ENCODE data around the gene TBCD.
"Not testable (repeated sequence)": the region's sequence is repeated elsewhere in the genome, so short reads cannot be mapped to it uniquely, and the experiment has no call there.

TBCD gene

DNA sequence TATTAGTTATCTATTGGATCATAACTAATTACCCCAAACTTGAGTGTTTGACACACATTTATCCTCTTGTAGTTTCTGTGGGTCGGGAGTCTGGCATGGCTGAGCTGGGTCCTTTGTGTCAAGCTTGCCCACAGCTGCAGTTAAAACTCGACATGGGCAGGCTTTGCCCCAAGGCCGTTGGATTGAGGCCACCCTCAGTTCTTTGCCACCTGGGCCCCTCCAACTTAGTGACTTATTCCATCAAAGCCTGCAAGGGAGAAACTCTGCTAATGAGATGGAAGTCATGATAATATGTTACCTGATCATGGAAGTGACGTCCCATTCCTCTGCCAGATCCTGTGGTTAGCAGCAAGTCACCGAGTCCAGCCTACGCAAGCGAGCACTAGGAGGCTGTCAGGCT lies 17.2 kb downstream of the TBCD start:
- H3K4me1 ChIP-seq (ENCODE audit: control insufficient read depth, insufficient read depth, low read length) = no peaks in the 10 kb centered on the region
- peaks cover 25% of the 10 kb centered on the region for H3K36me3 ChIP-seq (ENCODE audit: control insufficient read depth, insufficient read depth, low read length)
- no peak for DNase-seq (ENCODE audit: low read depth, low spot score)
- no peak overlapping the region for H3K4me3 ChIP-seq (ENCODE audit: low read length)
- no peak overlapping the region for H3K27ac ChIP-seq (ENCODE audit: low read length)
- H3K27me3 ChIP-seq (ENCODE audit: control insufficient read depth, insufficient read depth, low read length) = no peaks in the 10 kb centered on the region
- H3K9me3 ChIP-seq (ENCODE audit: control insufficient read depth, insufficient read depth, low read length) = no peaks in the 10 kb centered on the region
- no CpG with 5 or more reads among the region's 7 CpGs for WGBS (ENCODE audit: insufficient coverage, insufficient read length)

DNA sequence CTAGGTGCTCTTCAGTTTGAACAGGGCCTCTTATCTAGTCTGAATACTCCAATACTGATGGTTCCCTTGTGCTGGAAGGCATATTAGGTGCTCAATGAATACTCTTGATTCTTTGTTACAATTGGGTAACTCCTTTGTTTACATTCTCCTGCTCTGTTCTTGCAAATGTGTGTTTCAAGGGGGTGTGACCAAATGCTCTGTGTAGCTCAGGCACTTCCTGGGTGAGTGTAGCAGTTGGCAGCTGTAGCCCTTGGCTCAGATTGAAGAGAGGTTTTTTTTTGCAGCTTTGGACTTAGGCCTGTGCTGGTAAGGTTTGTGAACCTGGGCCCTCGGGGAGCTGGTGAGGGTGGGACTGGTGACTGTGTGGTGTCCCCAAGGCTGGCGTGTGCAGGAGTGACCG lies 20.2 kb downstream of the TBCD start:
- no peak for DNase-seq (ENCODE audit: low read depth, low spot score)
- H3K4me1 ChIP-seq (ENCODE audit: control insufficient read depth, insufficient read depth, low read length) = no peaks in the 10 kb centered on the region
- no CpG with 5 or more reads among the region's 3 CpGs for WGBS (ENCODE audit: insufficient coverage, insufficient read length)
- H3K4me3 ChIP-seq (ENCODE audit: low read length) = no peak overlapping the region
- H3K9me3 ChIP-seq (ENCODE audit: control insufficient read depth, insufficient read depth, low read length) = no peaks in the 10 kb centered on the region
- H3K27me3 ChIP-seq (ENCODE audit: control insufficient read depth, insufficient read depth, low read length) = no peaks in the 10 kb centered on the region
- H3K27ac ChIP-seq (ENCODE audit: low read length) = no peak overlapping the region
- H3K36me3 ChIP-seq (ENCODE audit: control insufficient read depth, insufficient read depth, low read length) = peaks cover 25% of the 10 kb centered on the region

DNA sequence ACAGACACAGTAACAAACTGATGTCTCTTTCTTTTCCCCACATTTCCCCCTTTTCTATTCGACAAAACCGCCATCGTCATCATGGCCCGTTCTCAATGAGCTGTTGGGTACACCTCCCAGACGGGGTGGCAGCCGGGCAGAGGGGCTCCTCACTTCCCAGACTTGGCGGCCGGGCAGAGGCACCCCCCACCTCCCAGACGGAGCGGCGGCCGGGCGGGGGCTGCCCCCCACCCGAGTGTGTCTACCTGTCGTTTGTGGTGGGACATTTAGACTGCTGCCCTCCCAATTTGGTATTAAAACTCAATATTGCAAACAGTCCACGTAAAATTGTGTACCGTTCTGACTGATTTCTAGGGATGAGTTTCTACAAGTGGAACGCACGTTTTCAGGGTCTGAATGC lies 22.6 kb downstream of the TBCD start:
- no CpG with 5 or more reads among the region's 19 CpGs for WGBS (ENCODE audit: insufficient coverage, insufficient read length)
- H3K4me3 ChIP-seq (ENCODE audit: low read length); H3K27ac ChIP-seq (ENCODE audit: low read length); H3K9me3 ChIP-seq (ENCODE audit: control insufficient read depth, insufficient read depth, low read length); H3K27me3 ChIP-seq (ENCODE audit: control insufficient read depth, insufficient read depth, low read length); H3K4me1 ChIP-seq (ENCODE audit: control insufficient read depth, insufficient read depth, low read length); DNase-seq (ENCODE audit: low read depth, low spot score): not testable (repeated sequence)
- peaks cover 12% of the 10 kb centered on the region for H3K36me3 ChIP-seq (ENCODE audit: control insufficient read depth, insufficient read depth, low read length)

DNA sequence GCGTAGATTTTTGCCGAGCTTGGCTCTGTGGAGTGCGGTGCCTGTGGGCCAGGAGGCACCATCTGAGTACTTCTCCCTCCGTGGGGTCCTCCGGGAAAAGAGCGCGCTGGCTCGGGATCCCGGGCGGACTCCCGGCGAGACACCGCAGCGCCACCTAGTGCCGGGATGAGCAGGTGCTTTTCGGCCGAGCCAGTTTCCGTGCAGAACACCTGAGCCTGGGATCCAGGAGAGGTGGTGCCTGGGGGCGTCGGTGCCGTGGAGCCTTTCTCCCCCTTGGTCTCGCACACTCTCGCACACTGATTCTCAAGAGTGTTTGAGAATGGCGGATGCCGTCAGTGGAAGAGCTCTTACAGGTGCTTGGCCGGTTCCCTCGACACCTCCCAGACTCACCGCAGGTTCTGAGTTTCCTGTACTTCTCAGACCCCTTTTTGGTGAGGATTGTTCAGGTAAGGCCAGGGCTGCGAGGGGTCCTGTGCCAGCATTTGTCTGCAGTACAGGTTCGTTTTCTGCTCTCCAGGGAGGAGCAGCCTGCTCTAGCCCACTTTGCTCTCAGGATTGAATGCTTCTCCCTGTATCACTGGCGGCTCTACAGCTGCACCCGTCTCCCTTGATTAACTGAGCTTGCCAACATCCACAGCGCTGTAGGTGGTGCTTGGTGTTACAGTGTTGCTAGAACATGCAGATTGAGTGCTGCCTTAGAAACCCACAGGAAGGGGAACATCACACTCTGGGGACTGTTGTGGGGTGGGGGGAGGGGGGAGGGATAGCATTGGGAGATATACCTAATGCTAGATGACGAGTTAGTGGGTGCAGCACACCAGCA lies 23.3 kb downstream of the TBCD start:
- no CpG with 5 or more reads among the region's 34 CpGs for WGBS (ENCODE audit: insufficient coverage, insufficient read length)
- H3K4me3 ChIP-seq (ENCODE audit: low read length) = no peak overlapping the region
- H3K27me3 ChIP-seq (ENCODE audit: control insufficient read depth, insufficient read depth, low read length) = no peaks in the 10 kb centered on the region
- H3K9me3 ChIP-seq (ENCODE audit: control insufficient read depth, insufficient read depth, low read length) = no peaks in the 10 kb centered on the region
- no peak for DNase-seq (ENCODE audit: low read depth, low spot score)
- no peak overlapping the region for H3K27ac ChIP-seq (ENCODE audit: low read length)
- peaks cover 14% of the 10 kb centered on the region for H3K36me3 ChIP-seq (ENCODE audit: control insufficient read depth, insufficient read depth, low read length)
- H3K4me1 ChIP-seq (ENCODE audit: control insufficient read depth, insufficient read depth, low read length) = no peaks in the 10 kb centered on the region

DNA sequence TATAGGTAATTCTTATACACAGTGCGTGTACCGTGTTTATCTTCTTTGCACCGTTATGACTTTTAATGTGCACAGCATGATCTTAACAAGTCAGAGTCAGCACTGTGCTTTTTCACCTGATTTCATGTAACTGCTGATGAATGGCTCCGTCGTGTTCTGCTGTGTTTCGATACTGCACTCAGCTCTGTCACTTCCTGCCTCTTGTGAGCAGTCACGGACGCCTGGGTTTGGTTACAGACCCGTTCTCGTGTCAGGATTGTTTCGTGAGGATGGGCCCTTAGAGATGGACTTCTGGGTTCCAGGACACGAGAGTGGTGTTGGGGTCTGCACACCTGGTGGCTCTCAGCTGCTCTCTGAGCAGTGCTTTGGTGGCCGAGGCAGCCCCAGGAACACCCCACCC lies 24.6 kb downstream of the TBCD start:
- no peak overlapping the region for H3K4me3 ChIP-seq (ENCODE audit: low read length)
- DNase-seq (ENCODE audit: low read depth, low spot score) = no peak
- no peaks in the 10 kb centered on the region for H3K9me3 ChIP-seq (ENCODE audit: control insufficient read depth, insufficient read depth, low read length)
- no CpG with 5 or more reads among the region's 13 CpGs for WGBS (ENCODE audit: insufficient coverage, insufficient read length)
- peaks cover 15% of the 10 kb centered on the region for H3K36me3 ChIP-seq (ENCODE audit: control insufficient read depth, insufficient read depth, low read length)
- no peak overlapping the region for H3K27ac ChIP-seq (ENCODE audit: low read length)
- no peaks in the 10 kb centered on the region for H3K4me1 ChIP-seq (ENCODE audit: control insufficient read depth, insufficient read depth, low read length)
- H3K27me3 ChIP-seq (ENCODE audit: control insufficient read depth, insufficient read depth, low read length) = no peaks in the 10 kb centered on the region

- not testable (repeated sequence) for H3K9me3 ChIP-seq (ENCODE audit: control insufficient read depth, insufficient read depth, low read length); H3K27ac ChIP-seq (ENCODE audit: low read length); H3K4me3 ChIP-seq (ENCODE audit: low read length); DNase-seq (ENCODE audit: low read depth, low spot score); H3K27me3 ChIP-seq (ENCODE audit: control insufficient read depth, insufficient read depth, low read length); H3K4me1 ChIP-seq (ENCODE audit: control insufficient read depth, insufficient read depth, low read length)
- peaks cover 15% of the 10 kb centered on the region for H3K36me3 ChIP-seq (ENCODE audit: control insufficient read depth, insufficient read depth, low read length)
- WGBS (ENCODE audit: insufficient coverage, insufficient read length) = no CpG with 5 or more reads among the region's 21 CpGs
Observed at GRCh38 chr17:82777778-82778375, 26.0 kb downstream of the TBCD start.

DNA sequence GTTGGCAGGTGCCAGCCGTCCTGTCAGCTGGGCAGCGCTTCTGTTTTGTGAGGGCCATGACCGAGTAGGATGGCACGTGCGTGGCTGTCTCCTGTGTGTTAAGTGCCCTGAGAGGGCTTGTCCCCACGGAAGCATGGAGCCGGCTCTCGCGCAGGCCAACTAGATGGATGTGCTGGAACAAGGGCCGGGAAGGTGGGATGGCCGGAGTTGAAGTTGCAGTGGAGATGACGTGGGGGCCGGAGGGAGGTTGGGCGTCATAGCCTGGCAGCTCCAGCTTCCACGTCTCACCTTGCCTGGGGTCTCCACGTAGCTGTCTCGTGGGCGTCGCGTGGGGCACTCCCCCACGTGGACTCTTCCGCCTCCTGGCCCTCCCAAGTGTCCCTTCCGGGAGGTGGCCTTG lies 27.7 kb downstream of the TBCD start:
- Histone ChIP-seq H3K27me3 (ENCODE audit: control insufficient read depth, insufficient read depth, low read length) (no peaks in the 10 kb centered on the region), H3K4me3 (ENCODE audit: low read length) (no peak overlapping the region), H3K27ac (ENCODE audit: low read length) (no peak overlapping the region), H3K4me1 (ENCODE audit: control insufficient read depth, insufficient read depth, low read length) (no peaks in the 10 kb centered on the region; the same call in 1 of the 2 replicates), H3K36me3 (ENCODE audit: control insufficient read depth, insufficient read depth, low read length) (peaks cover 24% of the 10 kb centered on the region), H3K9me3 (ENCODE audit: control insufficient read depth, insufficient read depth, low read length) (no peaks in the 10 kb centered on the region)
- no peak for DNase-seq (ENCODE audit: low read depth, low spot score)
- no CpG with 5 or more reads among the region's 23 CpGs for WGBS (ENCODE audit: insufficient coverage, insufficient read length)

DNA sequence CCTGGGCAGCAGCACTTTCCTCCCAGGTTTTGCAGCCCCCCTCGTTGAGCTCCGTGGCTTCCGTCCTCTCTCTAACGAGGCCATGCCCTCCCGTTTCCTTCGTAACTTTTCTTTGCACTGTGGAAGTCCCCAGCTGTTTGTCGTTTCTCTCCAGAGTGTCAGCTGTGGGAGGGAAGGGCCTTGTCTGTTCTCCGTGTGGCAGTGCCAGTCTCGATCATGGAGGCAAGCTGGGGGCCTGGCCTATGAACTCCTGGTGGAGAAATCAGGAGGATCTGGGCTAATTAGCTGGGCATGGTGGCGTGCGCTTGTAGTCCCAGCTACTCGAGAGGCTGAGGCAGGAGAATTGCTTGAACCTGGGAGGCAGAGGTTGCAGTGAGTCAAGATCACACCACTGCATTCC lies 28.3 kb downstream of the TBCD start:
- Histone ChIP-seq H3K36me3 (ENCODE audit: control insufficient read depth, insufficient read depth, low read length) (peaks cover 26% of the 10 kb centered on the region), H3K4me3 (ENCODE audit: low read length) (no peak overlapping the region), H3K9me3 (ENCODE audit: control insufficient read depth, insufficient read depth, low read length) (no peaks in the 10 kb centered on the region), H3K4me1 (ENCODE audit: control insufficient read depth, insufficient read depth, low read length) (no peaks in the 10 kb centered on the region; the same call in 1 of the 2 replicates), H3K27ac (ENCODE audit: low read length) (no peak overlapping the region), H3K27me3 (ENCODE audit: control insufficient read depth, insufficient read depth, low read length) (no peaks in the 10 kb centered on the region)
- no CpG with 5 or more reads among the region's 12 CpGs for WGBS (ENCODE audit: insufficient coverage, insufficient read length)
- DNase-seq (ENCODE audit: low read depth, low spot score) = no peak

GRCh38 chr17:82780971-82781893 lies 29.4 kb downstream of the TBCD start:
- H3K4me1 ChIP-seq (ENCODE audit: control insufficient read depth, insufficient read depth, low read length) = no peaks in the 10 kb centered on the region; the same call in 1 of the 2 replicates
- H3K36me3 ChIP-seq (ENCODE audit: control insufficient read depth, insufficient read depth, low read length) = peaks cover 26% of the 10 kb centered on the region
- H3K27ac ChIP-seq (ENCODE audit: low read length) = no peak overlapping the region
- no CpG with 5 or more reads among the region's 27 CpGs for WGBS (ENCODE audit: insufficient coverage, insufficient read length)
- H3K9me3 ChIP-seq (ENCODE audit: control insufficient read depth, insufficient read depth, low read length) = no peaks in the 10 kb centered on the region
- no peak for DNase-seq (ENCODE audit: low read depth, low spot score)
- H3K4me3 ChIP-seq (ENCODE audit: low read length) = no peak overlapping the region
- no peaks in the 10 kb centered on the region for H3K27me3 ChIP-seq (ENCODE audit: control insufficient read depth, insufficient read depth, low read length)

DNA sequence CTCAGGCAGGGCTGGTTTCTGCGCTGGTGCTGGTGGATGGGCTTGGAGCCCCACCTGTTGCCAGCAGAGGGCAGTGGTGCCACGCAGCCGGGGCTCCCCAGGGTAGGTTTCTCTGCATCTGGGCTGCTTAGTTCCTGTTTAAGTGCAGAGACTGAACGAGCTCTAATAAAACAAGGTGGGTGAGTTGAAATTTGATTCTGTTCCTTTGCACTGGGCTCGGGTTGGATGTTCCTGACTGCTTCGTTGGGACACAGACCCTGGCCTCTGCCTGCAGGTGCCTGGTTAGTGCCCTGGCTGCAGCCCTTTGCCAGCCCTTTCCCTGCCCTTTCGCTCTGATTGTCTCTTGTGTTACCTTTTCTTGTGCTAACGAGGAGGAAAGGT lies 30.0 kb downstream of the TBCD start:
- WGBS (ENCODE audit: insufficient coverage, insufficient read length) = no CpG with 5 or more reads among the region's 8 CpGs
- H3K9me3 ChIP-seq (ENCODE audit: control insufficient read depth, insufficient read depth, low read length) = no peaks in the 10 kb centered on the region
- H3K27ac ChIP-seq (ENCODE audit: low read length) = no peak overlapping the region
- peak; percentile 37 for DNase-seq (ENCODE audit: low read depth, low spot score)
- no peaks in the 10 kb centered on the region for H3K27me3 ChIP-seq (ENCODE audit: control insufficient read depth, insufficient read depth, low read length)
- no peaks in the 10 kb centered on the region; the same call in 1 of the 2 replicates for H3K4me1 ChIP-seq (ENCODE audit: control insufficient read depth, insufficient read depth, low read length)
- peaks cover 23% of the 10 kb centered on the region for H3K36me3 ChIP-seq (ENCODE audit: control insufficient read depth, insufficient read depth, low read length)
- no peak overlapping the region for H3K4me3 ChIP-seq (ENCODE audit: low read length)

Measured in iPS DF 6.9 (cell line).